Adrenal gland (tissue), 5 donors: ENCODE data around the gene SLC23A1.

Experiments
- POLR2A ChIP-seq, 2 donors: fragments of 450-650 bp; IDR thresholded peaks; one replicate each; pipeline ENCODE4 v1.6.1; 2017; ENCODE audit warnings: antibody characterized with exemption in 2 of 2, mild to moderate bottlenecking in 2 of 2, moderate library complexity in 1 of 2
- TF ChIP-seq, protein P1 (sequence below), 6 experiments: fragments of 450-650 bp in 4 of 6; fragments of 200-600 bp in 2 of 6; sonication (generic) in 1 of 6; IDR thresholded peaks; 1 replicate in 5 of 6; 2 replicates in 1 of 6; pipeline versions ENCODE4 v1.5.1 to v1.8.0; 2016 to 2021; ENCODE audit warnings: antibody characterized with exemption in 6 of 6, mild to moderate bottlenecking in 2 of 6, moderate library complexity in 1 of 6
- donor health status: DM: no; HTN: no; CAD: no.

DNA sequence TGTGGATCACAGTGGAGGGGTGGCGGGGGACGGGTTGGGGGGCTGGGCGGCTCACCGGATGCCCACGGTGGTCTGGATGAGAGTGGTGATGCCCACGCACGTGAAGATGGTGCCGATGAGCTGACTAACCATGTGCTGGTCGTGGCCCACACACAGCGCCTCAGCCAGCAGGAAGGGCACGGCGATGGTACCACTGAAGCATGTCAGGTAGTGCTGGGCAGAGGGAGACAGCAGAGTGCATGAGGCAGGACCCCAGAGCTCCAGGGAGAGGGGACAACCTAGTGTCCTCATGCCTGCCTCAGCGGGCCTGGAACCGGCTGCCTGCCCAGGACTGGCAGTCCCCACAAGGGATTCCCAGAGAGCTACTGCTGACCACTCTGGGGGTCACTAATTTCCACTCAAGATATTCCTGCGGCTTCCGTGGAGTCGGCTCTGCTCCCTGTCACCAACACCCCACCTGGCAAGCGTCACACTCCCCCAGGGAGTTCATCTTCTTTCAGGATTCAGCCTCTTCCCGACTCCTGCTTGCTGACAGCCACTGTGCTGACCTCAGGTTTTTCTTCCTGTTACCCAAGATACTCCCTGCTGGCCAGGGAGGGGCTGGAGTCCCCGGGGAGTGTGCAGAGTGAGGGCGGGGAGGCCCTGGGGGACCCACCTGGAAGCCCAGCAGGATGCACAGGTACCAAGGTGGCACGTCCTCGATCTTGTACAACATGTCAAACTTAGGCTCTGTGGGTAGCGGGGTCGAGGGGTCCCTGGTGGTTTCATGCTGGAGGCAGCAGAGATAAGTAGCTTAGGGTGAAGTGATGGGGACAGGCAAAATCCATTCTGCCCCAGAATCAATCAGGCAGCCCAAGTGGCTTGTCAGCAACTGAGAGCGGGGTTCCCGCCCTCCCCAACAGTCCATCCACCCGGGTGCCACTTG lies 998 bp downstream of the SLC23A1 start:
- TF ChIP-seq, protein P1, sequence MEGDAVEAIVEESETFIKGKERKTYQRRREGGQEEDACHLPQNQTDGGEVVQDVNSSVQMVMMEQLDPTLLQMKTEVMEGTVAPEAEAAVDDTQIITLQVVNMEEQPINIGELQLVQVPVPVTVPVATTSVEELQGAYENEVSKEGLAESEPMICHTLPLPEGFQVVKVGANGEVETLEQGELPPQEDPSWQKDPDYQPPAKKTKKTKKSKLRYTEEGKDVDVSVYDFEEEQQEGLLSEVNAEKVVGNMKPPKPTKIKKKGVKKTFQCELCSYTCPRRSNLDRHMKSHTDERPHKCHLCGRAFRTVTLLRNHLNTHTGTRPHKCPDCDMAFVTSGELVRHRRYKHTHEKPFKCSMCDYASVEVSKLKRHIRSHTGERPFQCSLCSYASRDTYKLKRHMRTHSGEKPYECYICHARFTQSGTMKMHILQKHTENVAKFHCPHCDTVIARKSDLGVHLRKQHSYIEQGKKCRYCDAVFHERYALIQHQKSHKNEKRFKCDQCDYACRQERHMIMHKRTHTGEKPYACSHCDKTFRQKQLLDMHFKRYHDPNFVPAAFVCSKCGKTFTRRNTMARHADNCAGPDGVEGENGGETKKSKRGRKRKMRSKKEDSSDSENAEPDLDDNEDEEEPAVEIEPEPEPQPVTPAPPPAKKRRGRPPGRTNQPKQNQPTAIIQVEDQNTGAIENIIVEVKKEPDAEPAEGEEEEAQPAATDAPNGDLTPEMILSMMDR (IDR thresholded peaks at IDR 0.05): no peak
- TF ChIP-seq POLR2A (IDR thresholded peaks at IDR 0.05): no peak
